DND-41 (cell line): Measurements from ENCODE around the gene C4orf36.

Source experiments
- ATAC-seq: fragments of 200-7000 bp; cut with Tn5 transposase; 3 replicates; pipeline ENCODE4 v1.9.1; 2021; ENCODE audit warnings: low read depth; ENCODE audit not compliant: insufficient read depth
- DNase-seq: peaks from one replicate; pipeline ENCODE4 v3.0.0-alpha.2; 2020
- H2AFZ ChIP-seq: 2 replicates; pipeline ENCODE4 v1.6.0; 2012; ENCODE audit warnings: low read depth, low read length
- H3K27ac ChIP-seq: 2 replicates; pipeline ENCODE4 v1.5.1; 2012; ENCODE audit warnings: low read length, inconsistent platforms
- H3K27me3 ChIP-seq: fragments of 200-600 bp; sonication (generic); 2 replicates; pipeline ENCODE4 v1.6.0; 2012; ENCODE audit warnings: low read length, mild to moderate bottlenecking, inconsistent platforms; ENCODE audit not compliant: insufficient read depth, poor library complexity
- H3K36me3 ChIP-seq: 2 replicates; pipeline ENCODE4 v1.5.1; 2012; ENCODE audit warnings: low read length, inconsistent platforms; ENCODE audit not compliant: insufficient read depth
- H3K4me1 ChIP-seq: 2 replicates; pipeline ENCODE4 v1.5.1; 2012; ENCODE audit warnings: mild to moderate bottlenecking, low read length; ENCODE audit not compliant: insufficient read depth
- H3K4me2 ChIP-seq: 2 replicates; pipeline ENCODE4 v1.6.0; 2012; ENCODE audit warnings: mild to moderate bottlenecking, moderate library complexity, low read length, inconsistent platforms; ENCODE audit not compliant: insufficient read depth
- H3K4me3 ChIP-seq, 2 experiments: fragments of 200-600 bp in 1 of 2; shearing (Covaris generic) in 1 of 2; 2 replicates each; pipeline ENCODE4 v1.5.1; 2012 to 2016; ENCODE audit warnings: inconsistent platforms in 2 of 2, low read length in 2 of 2, mild to moderate bottlenecking in 2 of 2, low read depth in 1 of 2, moderate library complexity in 1 of 2
- H3K79me2 ChIP-seq: 2 replicates; pipeline ENCODE4 v1.6.0; 2012; ENCODE audit warnings: low read length, inconsistent platforms; ENCODE audit not compliant: insufficient read depth
- H3K9ac ChIP-seq: 2 replicates; pipeline ENCODE4 v1.6.0; 2012; ENCODE audit warnings: low read depth, mild to moderate bottlenecking, inconsistent platforms, low read length, moderate library complexity
- H3K9me3 ChIP-seq: 2 replicates; pipeline ENCODE4 v1.5.1; 2012; ENCODE audit warnings: low read length, moderate library complexity, mild to moderate bottlenecking, inconsistent platforms; ENCODE audit not compliant: insufficient read depth, severe bottlenecking
- H4K20me1 ChIP-seq: 2 replicates; pipeline ENCODE4 v1.6.0; 2012; ENCODE audit warnings: low read length; ENCODE audit not compliant: insufficient read depth
- CTCF ChIP-seq: IDR thresholded peaks from 2 replicates; pipeline ENCODE4 v1.5.1; 2012; ENCODE audit warnings: borderline replicate concordance, low read length, moderate library complexity, mild to moderate bottlenecking; ENCODE audit not compliant: poor library complexity, severe bottlenecking; ENCODE audit errors: extremely low read depth
- EZH2 ChIP-seq: IDR thresholded peaks from 3 replicates; pipeline ENCODE4 v1.6.1; 2012; ENCODE audit warnings: borderline replicate concordance, low read depth, mild to moderate bottlenecking, moderate library complexity, low read length, inconsistent platforms; ENCODE audit not compliant: severe bottlenecking

The C4orf36 gene

GRCh38 chr4:86853209-86853608, 39.0 kb downstream of the C4orf36 start:
- H3K4me3 ChIP-seq: no peak overlapping the region
- H3K9me3 ChIP-seq: no peaks in the 10 kb centered on the region
- H3K4me2 ChIP-seq: no peak overlapping the region
- DNase-seq: no peak
- H3K79me2 ChIP-seq: no peaks in the 10 kb centered on the region
- H3K36me3 ChIP-seq: no peaks in the 10 kb centered on the region
- no peaks in the 10 kb centered on the region for H4K20me1 ChIP-seq
- no peak for ATAC-seq
- no peak overlapping the region for H3K9ac ChIP-seq
- no peaks in the 10 kb centered on the region for H3K4me1 ChIP-seq
- no peak overlapping the region for H2AFZ ChIP-seq
- TF ChIP-seq EZH2: no peak
- TF ChIP-seq CTCF: no peak
- H3K27ac ChIP-seq: no peak overlapping the region
- no peaks in the 10 kb centered on the region for H3K27me3 ChIP-seq

GRCh38 chr4:86848732-86849619, 43.2 kb downstream of the C4orf36 start, which contains the start of gene SLC10A6:
Gene SLC10A6, minus strand, starts transcription at chr4:86849384. Its CDS starts 269 bp downstream, at chr4:86849115.
- Histone ChIP-seq H2AFZ (no peak within 1 kb of the TSS), H3K9ac (no peak within 1 kb of the TSS), H3K27me3 (no peaks in the 10 kb centered on the region), H3K9me3 (no peaks in the 10 kb centered on the region), H3K4me3 (no peak within 1 kb of the TSS), H3K4me2 (no peak within 1 kb of the TSS), H4K20me1 (no peaks in the 10 kb centered on the region), H3K36me3 (no peaks in the 10 kb centered on the region), H3K79me2 (no peaks in the 10 kb centered on the region), H3K27ac (no peak within 1 kb of the TSS), H3K4me1 (no peaks in the 10 kb centered on the region)
- DNase-seq (no peak), ATAC-seq (no peak)
- no peak for TF ChIP-seq EZH2
- TF ChIP-seq CTCF: no peak

- no peaks in the 10 kb centered on the region for H4K20me1 ChIP-seq
- H3K27ac ChIP-seq: no peak overlapping the region
- H3K9ac ChIP-seq: no peak overlapping the region
- H3K4me1 ChIP-seq: no peaks in the 10 kb centered on the region
- no peak overlapping the region for H2AFZ ChIP-seq
- no peaks in the 10 kb centered on the region for H3K36me3 ChIP-seq
- H3K9me3 ChIP-seq: no peaks in the 10 kb centered on the region
- H3K27me3 ChIP-seq: no peaks in the 10 kb centered on the region
- TF ChIP-seq EZH2 (no peak), CTCF (no peak)
- no peak overlapping the region for H3K4me3 ChIP-seq
- H3K4me2 ChIP-seq: no peak overlapping the region
- no peak for DNase-seq
- no peak for ATAC-seq
- no peaks in the 10 kb centered on the region for H3K79me2 ChIP-seq
Measured at GRCh38 chr4:86848136-86848535, 44.1 kb downstream of the C4orf36 start.
